Thyroid gland (tissue), 4 donors: ENCODE measurements around the gene PARD3B.

Experiments used
- CTCF ChIP-seq, 6 experiments: fragments of 200-600 bp in 3 of 6; fragments of 450-650 bp in 3 of 6; sonication (generic) in 3 of 6; IDR thresholded peaks; one replicate each; pipeline ENCODE4 v1.5.1; 2016 to 2019; ENCODE audit warnings: antibody characterized with exemption in 6 of 6, mild to moderate bottlenecking in 2 of 6, inconsistent platforms in 1 of 6, moderate library complexity in 1 of 6
- POLR2A ChIP-seq, 2 donors: fragments of 450-650 bp; IDR thresholded peaks; one replicate each; pipeline ENCODE4 v1.6.1; 2017; ENCODE audit warnings: antibody characterized with exemption in 2 of 2, mild to moderate bottlenecking in 2 of 2, moderate library complexity in 1 of 2

- TF ChIP-seq CTCF (IDR thresholded peaks at IDR 0.05) (no peak), POLR2A (IDR thresholded peaks at IDR 0.05) (no peak)
These were observed 1012.6 kb downstream of the PARD3B start for GRCh38 chr2:205557873-205558272.
